HCT116 (cell line): ENCODE results near the gene PNPO. TPM values are rescaled to one million over a fixed set of nuclear protein-coding genes. Genes with fewer than 3 reads are reported as not detected.

Source experiments
- ATAC-seq: fragments of 200-7000 bp; cut with Tn5 transposase; 2 replicates; pipeline ENCODE4 v1.9.1; 2020; ENCODE audit warnings: mild to moderate bottlenecking, moderate library complexity
- BruUV-seq: library from RNA; stranded (reverse); fragments of 400-500 nt; replicated peaks from 2 replicates; lab custom pipeline; 2021; lab: Mats Ljungman, UMichigan
- CTCF ChIA-PET: fragments of 300-600 bp; sonication (Branson Sonifier 250); formaldehyde crosslinking; loops from one replicate; lab custom pipeline; 2021; ENCODE audit warnings: antibody characterized with exemption; lab: Charles Lee
- POLR2A ChIA-PET: fragments of 300-600, 350-600 bp; sonication (Branson Sonifier 250); formaldehyde crosslinking; loops from one replicate; lab custom pipeline; 2021; ENCODE audit warnings: antibody characterized with exemption; lab: Charles Lee
- RAD21 ChIA-PET, 2 experiments: fragments of 300-600 bp; sonication (Branson Sonifier 250); formaldehyde crosslinking; loops; one replicate each; lab custom pipeline; 2023; ENCODE audit warnings: low total read pairs in 2 of 2; ENCODE audit not compliant: uncharacterized antibody in 2 of 2, unreplicated experiment in 2 of 2, low non-redundant PET in 1 of 2; lab: Charles Lee
- DNase-seq: peaks from one replicate; pipeline ENCODE4 v3.0.0-alpha.2; 2010; ENCODE audit warnings: low read depth, low spot score
- H2AFZ ChIP-seq: fragments of 200-600 bp; shearing (Covaris generic), sonication (generic); 2 replicates; pipeline ENCODE4 v1.6.1; 2017; ENCODE audit warnings: low read depth, mixed run types, mixed read lengths, antibody characterized with exemption, low read length; ENCODE audit not compliant: poor library complexity, severe bottlenecking
- H3K27ac ChIP-seq: 2 replicates; pipeline ENCODE4 v1.5.1; 2012; ENCODE audit warnings: low read depth, low read length
- H3K27me3 ChIP-seq: fragments of 200-600 bp; sonication (generic); 2 replicates; pipeline ENCODE4 v1.6.1; 2016; ENCODE audit warnings: mixed run types, low read length, mixed read lengths; ENCODE audit not compliant: insufficient read depth
- H3K36me3 ChIP-seq, 2 experiments: fragments of 200-500 bp in 1 of 2; fragments of 200-600 bp in 1 of 2; sonication (Bioruptor generic) in 1 of 2; sonication (generic) in 1 of 2; 2 replicates each; pipeline versions ENCODE4 v1.5.1 to v1.6.1; 2014 to 2016; ENCODE audit warnings: low read length in 2 of 2, inconsistent platforms in 1 of 2, mixed read lengths in 1 of 2, mixed run types in 1 of 2; ENCODE audit not compliant: insufficient read depth in 2 of 2, control insufficient read depth in 1 of 2
- H3K4me1 ChIP-seq, 2 experiments: fragments of 200-600 bp in 1 of 2; sonication (generic) in 1 of 2; 2 replicates each; pipeline versions ENCODE4 v1.5.1 to v1.6.1; 2012 to 2017; ENCODE audit warnings: low read length in 2 of 2, inconsistent platforms in 1 of 2, mild to moderate bottlenecking in 1 of 2, mixed read lengths in 1 of 2, mixed run types in 1 of 2, moderate library complexity in 1 of 2; ENCODE audit not compliant: insufficient read depth in 2 of 2, control insufficient read depth in 1 of 2
- H3K4me2 ChIP-seq: fragments of 200-600 bp; sonication (generic); 2 replicates; pipeline ENCODE4 v1.6.1; 2017; ENCODE audit warnings: mixed run types, low read length, mixed read lengths
- H3K4me3 ChIP-seq, 2 experiments: fragments of 200-600 bp in 1 of 2; sonication (generic) in 1 of 2; replicated peaks in 1 of 2; 2 replicates each; pipeline ENCODE4 v1.5.1; 2011 to 2016; ENCODE audit warnings: low read length in 2 of 2, control low read depth in 1 of 2, low read depth in 1 of 2, mild to moderate bottlenecking in 1 of 2, mixed read lengths in 1 of 2, mixed run types in 1 of 2
- H3K79me2 ChIP-seq: fragments of 200-600 bp; sonication (generic); 2 replicates; pipeline ENCODE4 v1.6.1; 2017; ENCODE audit warnings: mild to moderate bottlenecking, mixed run types, low read length, moderate library complexity, mixed read lengths; ENCODE audit not compliant: insufficient read depth
- H3K9ac ChIP-seq: fragments of 200-600 bp; sonication (generic); 2 replicates; pipeline ENCODE4 v1.6.1; 2016; ENCODE audit warnings: low read length, mixed read lengths
- H3K9me2 ChIP-seq: fragments of 200-600 bp; sonication (generic), shearing (Covaris generic); 2 replicates; pipeline ENCODE4 v1.6.1; 2017; ENCODE audit warnings: mixed run types, mild to moderate bottlenecking, moderate library complexity; ENCODE audit not compliant: insufficient read depth
- H3K9me3 ChIP-seq, 2 experiments: fragments of 200-500 bp in 1 of 2; fragments of 200-600 bp in 1 of 2; sonication (Bioruptor generic) in 1 of 2; sonication (generic) in 1 of 2; 2 replicates each; pipeline ENCODE4 v1.6.1; 2014 to 2017; ENCODE audit warnings: low read length in 2 of 2, mixed read lengths in 2 of 2, inconsistent platforms in 1 of 2, low read depth in 1 of 2, mild to moderate bottlenecking in 1 of 2, mixed run types in 1 of 2, moderate library complexity in 1 of 2; ENCODE audit not compliant: control insufficient read depth in 1 of 2, insufficient read depth in 1 of 2
- H4K20me1 ChIP-seq: fragments of 200-600 bp; sonication (generic), shearing (Covaris generic); 2 replicates; pipeline ENCODE4 v1.6.1; 2017; ENCODE audit warnings: mixed run types, mild to moderate bottlenecking, moderate library complexity; ENCODE audit not compliant: insufficient read depth
- CEBPB ChIP-seq: IDR thresholded peaks from 2 replicates; pipeline ENCODE4 v1.6.1; 2012; ENCODE audit warnings: low read depth
- EGR1 ChIP-seq: IDR thresholded peaks from 2 replicates; pipeline ENCODE4 v1.6.1; 2012; ENCODE audit warnings: low read depth
- ELF1 ChIP-seq: IDR thresholded peaks from 2 replicates; pipeline ENCODE4 v1.6.1; 2012; ENCODE audit warnings: low read depth, borderline replicate concordance
- EZH2phosphoT487 ChIP-seq: fragments of 200-600 bp; IDR thresholded peaks from 2 replicates; pipeline ENCODE4 v1.6.1; 2018; ENCODE audit warnings: antibody characterized with exemption, borderline replicate concordance
- JUND ChIP-seq: IDR thresholded peaks from 2 replicates; pipeline ENCODE4 v1.6.1; 2012
- MAX ChIP-seq: IDR thresholded peaks from 2 replicates; pipeline ENCODE4 v1.6.1; 2012
- POLR2A ChIP-seq: IDR thresholded peaks from 2 replicates; pipeline ENCODE4 v1.7.0; 2011; ENCODE audit warnings: borderline replicate concordance; ENCODE audit not compliant: insufficient read depth, insufficient read length; ENCODE audit errors: extremely low read depth
- SIN3A ChIP-seq: IDR thresholded peaks from 2 replicates; pipeline ENCODE4 v1.6.1; 2012; ENCODE audit warnings: low read depth
- SP1 ChIP-seq: IDR thresholded peaks from 2 replicates; pipeline ENCODE4 v1.6.1; 2012; ENCODE audit warnings: low read depth
- SRF ChIP-seq: IDR thresholded peaks from 2 replicates; pipeline ENCODE4 v1.6.1; 2012; ENCODE audit warnings: low read depth
- ZNF274 ChIP-seq: fragments of 200-500 bp; sonication (Bioruptor generic); IDR thresholded peaks from 2 replicates; pipeline ENCODE4 v1.6.1; 2014; ENCODE audit warnings: mild to moderate bottlenecking, low read depth, low read length, inconsistent platforms
- intact Hi-C: fragments of 100-400 bp; cut with micrococcal nuclease; formaldehyde crosslinking; loops from 2 replicates; pipeline ENCODE4 v1.10.0; 2022
- total RNA-seq: library from RNA; stranded (reverse); gene quantifications from one replicate; pipeline ENCODE4 v1.2.1, GENCODE V29; 2021; ENCODE audit not compliant: unreplicated experiment
- TF ChIP-seq, protein P1 (sequence below): IDR thresholded peaks from 2 replicates; pipeline ENCODE4 v1.6.1; 2012; ENCODE audit warnings: low read depth
- TF ChIP-seq, protein P2 (sequence below): IDR thresholded peaks from 2 replicates; pipeline ENCODE4 v1.6.1; 2012

Gene PNPO
- total RNA-seq, 1 experiment from 2014 or later = 74.9 TPM

DNA sequence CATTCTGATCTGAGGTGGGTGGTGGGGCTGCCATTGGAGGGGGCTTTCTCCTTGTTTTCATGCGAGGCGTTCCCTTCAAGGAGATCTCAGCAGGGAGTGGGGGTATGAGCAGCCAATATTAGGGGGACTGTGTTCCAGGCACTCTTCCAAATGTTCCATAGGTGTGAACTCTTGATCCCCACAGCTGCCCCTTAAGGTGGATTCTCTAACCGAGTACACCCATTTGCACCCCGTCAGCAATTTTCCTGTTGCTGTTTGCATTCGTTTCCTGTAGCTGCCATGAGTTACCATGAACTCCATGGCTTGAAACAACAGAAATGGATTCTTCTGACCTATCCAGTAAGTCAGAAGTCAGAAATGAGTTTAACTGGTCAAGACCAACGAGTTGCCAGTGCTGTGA is 20.0 kb downstream of the PNPO start (continued):
- TF ChIP-seq, protein P1, sequence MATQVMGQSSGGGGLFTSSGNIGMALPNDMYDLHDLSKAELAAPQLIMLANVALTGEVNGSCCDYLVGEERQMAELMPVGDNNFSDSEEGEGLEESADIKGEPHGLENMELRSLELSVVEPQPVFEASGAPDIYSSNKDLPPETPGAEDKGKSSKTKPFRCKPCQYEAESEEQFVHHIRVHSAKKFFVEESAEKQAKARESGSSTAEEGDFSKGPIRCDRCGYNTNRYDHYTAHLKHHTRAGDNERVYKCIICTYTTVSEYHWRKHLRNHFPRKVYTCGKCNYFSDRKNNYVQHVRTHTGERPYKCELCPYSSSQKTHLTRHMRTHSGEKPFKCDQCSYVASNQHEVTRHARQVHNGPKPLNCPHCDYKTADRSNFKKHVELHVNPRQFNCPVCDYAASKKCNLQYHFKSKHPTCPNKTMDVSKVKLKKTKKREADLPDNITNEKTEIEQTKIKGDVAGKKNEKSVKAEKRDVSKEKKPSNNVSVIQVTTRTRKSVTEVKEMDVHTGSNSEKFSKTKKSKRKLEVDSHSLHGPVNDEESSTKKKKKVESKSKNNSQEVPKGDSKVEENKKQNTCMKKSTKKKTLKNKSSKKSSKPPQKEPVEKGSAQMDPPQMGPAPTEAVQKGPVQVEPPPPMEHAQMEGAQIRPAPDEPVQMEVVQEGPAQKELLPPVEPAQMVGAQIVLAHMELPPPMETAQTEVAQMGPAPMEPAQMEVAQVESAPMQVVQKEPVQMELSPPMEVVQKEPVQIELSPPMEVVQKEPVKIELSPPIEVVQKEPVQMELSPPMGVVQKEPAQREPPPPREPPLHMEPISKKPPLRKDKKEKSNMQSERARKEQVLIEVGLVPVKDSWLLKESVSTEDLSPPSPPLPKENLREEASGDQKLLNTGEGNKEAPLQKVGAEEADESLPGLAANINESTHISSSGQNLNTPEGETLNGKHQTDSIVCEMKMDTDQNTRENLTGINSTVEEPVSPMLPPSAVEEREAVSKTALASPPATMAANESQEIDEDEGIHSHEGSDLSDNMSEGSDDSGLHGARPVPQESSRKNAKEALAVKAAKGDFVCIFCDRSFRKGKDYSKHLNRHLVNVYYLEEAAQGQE = no peak
- no peak for TF ChIP-seq SRF
- no peak for TF ChIP-seq CEBPB
- TF ChIP-seq MAX = no peak
- TF ChIP-seq, protein P2, sequence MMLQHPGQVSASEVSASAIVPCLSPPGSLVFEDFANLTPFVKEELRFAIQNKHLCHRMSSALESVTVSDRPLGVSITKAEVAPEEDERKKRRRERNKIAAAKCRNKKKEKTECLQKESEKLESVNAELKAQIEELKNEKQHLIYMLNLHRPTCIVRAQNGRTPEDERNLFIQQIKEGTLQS = no peak
- TF ChIP-seq SIN3A = no peak
- no peak for TF ChIP-seq SP1
- no peak for TF ChIP-seq ZNF274
- no peak for TF ChIP-seq JUND
- no peak for TF ChIP-seq ELF1

- peaks cover 20 to 38% of the 10 kb centered on the region in 2 experiments for H3K4me1 ChIP-seq
- H3K9ac ChIP-seq = no peak overlapping the region
- H2AFZ ChIP-seq = no peak overlapping the region
- H3K79me2 ChIP-seq = no peaks in the 10 kb centered on the region
- no peaks in the 10 kb centered on the region for H3K27me3 ChIP-seq
- H4K20me1 ChIP-seq = no peaks in the 10 kb centered on the region
- H3K4me2 ChIP-seq = no peak overlapping the region
- no peaks in the 10 kb centered on the region for H3K9me2 ChIP-seq
- H3K27ac ChIP-seq = no peak overlapping the region
- no TSS peak for BruUV-seq
- no peak overlapping the region for H3K4me3 ChIP-seq
- H3K36me3 ChIP-seq = no peaks in the 10 kb centered on the region
- ChIA-PET RAD21 (no interaction called here), CTCF (no interaction called here), POLR2A (no interaction called here)
- TF ChIP-seq EGR1 (no peak), MAX (no peak), EZH2phosphoT487 (no peak), SRF (no peak), POLR2A (no peak), SP1 (no peak)
- TF ChIP-seq, protein P2 = no peak
- no peak for DNase-seq
- ATAC-seq = no peak
- intact Hi-C loops = no loop called here
- H3K9me3 ChIP-seq = no peaks in the 10 kb centered on the region
Measured at GRCh38 chr17:47962901-47963300, 21.5 kb downstream of the PNPO start.
